Inflammatory macrophage (primary cell): ENCODE results near the gene ARHGAP11A.
"Not testable (repeated sequence)": the region's sequence is repeated elsewhere in the genome, so short reads cannot be mapped to it uniquely, and the experiment has no call there.

ENCODE experiments used
- DNase-seq, 2 donors: peaks; one replicate each; pipeline ENCODE4 v3.0.0-alpha.2; 2020 to 2022
- total RNA-seq, 18 experiments: gene quantifications; one replicate each; lab custom pipeline; 2026; ENCODE audit warnings: mixed read lengths in 6 of 18, inconsistent platforms in 2 of 18; lab: John Stamatoyannopoulos, UW

Gene ARHGAP11A, protein sequence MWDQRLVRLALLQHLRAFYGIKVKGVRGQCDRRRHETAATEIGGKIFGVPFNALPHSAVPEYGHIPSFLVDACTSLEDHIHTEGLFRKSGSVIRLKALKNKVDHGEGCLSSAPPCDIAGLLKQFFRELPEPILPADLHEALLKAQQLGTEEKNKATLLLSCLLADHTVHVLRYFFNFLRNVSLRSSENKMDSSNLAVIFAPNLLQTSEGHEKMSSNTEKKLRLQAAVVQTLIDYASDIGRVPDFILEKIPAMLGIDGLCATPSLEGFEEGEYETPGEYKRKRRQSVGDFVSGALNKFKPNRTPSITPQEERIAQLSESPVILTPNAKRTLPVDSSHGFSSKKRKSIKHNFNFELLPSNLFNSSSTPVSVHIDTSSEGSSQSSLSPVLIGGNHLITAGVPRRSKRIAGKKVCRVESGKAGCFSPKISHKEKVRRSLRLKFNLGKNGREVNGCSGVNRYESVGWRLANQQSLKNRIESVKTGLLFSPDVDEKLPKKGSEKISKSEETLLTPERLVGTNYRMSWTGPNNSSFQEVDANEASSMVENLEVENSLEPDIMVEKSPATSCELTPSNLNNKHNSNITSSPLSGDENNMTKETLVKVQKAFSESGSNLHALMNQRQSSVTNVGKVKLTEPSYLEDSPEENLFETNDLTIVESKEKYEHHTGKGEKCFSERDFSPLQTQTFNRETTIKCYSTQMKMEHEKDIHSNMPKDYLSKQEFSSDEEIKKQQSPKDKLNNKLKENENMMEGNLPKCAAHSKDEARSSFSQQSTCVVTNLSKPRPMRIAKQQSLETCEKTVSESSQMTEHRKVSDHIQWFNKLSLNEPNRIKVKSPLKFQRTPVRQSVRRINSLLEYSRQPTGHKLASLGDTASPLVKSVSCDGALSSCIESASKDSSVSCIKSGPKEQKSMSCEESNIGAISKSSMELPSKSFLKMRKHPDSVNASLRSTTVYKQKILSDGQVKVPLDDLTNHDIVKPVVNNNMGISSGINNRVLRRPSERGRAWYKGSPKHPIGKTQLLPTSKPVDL
- total RNA-seq, result 6.7 to 45.1 (median 17.9) reads per million in 18 experiments

GRCh38 chr15:32615051-32615870, at the start of gene ARHGAP11A:
TSS of gene ARHGAP11A (plus strand) at chr15:32615504. CDS start at chr15:32616212, 708 bp downstream.
- peak; percentile 93 to 95 for DNase-seq

GRCh38 chr15:32568988-32569387, 46.3 kb upstream of the ARHGAP11A start:
- DNase-seq, result not testable (repeated sequence)

DNA sequence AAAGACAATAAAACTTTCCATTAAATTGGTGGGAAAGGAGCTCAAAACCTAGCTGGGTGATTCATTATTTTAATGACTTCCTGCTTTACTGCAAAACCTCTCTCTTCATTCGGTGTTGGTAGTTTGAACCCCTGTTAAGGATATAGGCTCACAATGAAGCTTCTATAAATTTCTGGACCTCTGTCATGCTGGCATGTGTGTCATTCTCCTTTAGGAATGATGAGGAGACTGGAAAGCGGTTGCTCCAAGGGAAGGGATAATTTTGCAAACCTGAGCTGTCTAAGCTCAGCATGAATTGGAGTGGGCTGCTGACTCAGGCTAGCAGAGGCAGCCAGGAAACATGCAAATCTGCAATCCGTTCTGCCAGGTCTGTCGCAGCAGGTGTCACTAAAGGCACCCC, 36.8 kb upstream of the ARHGAP11A start:
- not testable (repeated sequence) for DNase-seq

- DNase-seq, result not testable (repeated sequence)
These were observed 29.5 kb upstream of the ARHGAP11A start for GRCh38 chr15:32585844-32586243.

DNA sequence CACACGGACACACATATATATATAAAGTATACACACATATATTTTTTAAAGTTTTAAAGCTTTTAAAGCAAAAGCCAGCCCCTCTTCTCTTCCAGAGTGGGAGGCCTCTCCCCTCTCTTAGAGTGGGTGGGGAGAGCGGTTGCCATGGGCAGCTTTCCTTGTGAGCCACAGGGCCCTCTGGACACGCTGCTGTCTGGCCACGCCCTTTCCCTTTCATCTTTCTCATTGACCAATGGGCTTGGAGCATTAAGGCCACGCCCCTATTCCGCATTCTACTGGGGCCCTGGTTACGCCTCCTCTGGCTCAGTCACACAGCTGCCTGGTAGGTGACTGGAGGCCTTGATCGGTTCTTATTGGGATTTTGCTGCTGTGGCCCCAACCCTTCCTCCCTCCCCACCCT, 22.2 kb upstream of the ARHGAP11A start, which contains the start of gene GOLGA8N:
Gene GOLGA8N, plus strand, starts transcription at position 306 of the 400 bp plus-strand sequence.
- not testable (repeated sequence) for DNase-seq

GRCh38 chr15:32609518-32609917, 5.8 kb upstream of the ARHGAP11A start:
- peak in 1 of 2 donors; percentile 2 for DNase-seq

DNA sequence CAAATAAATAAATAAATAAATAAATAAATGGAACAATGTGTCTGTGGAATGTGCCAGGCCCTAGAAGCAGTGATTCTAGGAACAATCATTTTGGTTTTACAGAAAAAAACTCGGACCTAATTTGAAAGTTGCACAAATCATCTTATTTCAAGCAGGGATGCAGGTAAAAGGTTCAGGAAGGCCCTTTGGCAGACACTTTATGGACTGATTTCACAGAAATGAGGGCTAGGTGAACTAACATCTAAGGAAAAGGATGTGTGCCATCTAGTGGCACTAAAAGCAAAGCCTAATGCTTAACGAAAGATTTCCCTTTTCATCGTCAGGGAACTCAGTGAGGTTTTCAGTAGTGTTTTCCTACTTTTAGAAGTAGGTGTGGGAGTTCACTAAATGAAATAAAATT, 4.6 kb upstream of the ARHGAP11A start:
- peak; percentile 8 to 12 for DNase-seq

DNA sequence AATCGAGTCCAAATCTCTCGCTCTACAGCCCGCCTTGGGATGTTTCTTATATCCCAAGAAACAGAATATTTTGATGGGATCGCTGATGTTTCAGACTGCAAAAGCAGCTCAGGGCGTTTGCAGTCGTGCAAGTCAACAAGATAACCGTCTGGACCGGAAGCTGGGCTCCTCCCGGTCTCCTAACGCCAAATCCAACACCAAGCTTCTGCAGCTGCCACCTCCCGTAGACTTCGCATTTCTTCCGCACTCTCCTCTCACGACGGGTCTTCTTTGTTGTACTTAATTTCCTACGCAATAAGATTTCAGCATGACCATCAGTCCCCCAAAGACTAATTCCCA, 623 bp upstream of the ARHGAP11A start:
- DNase-seq, result not testable (repeated sequence)

DNA sequence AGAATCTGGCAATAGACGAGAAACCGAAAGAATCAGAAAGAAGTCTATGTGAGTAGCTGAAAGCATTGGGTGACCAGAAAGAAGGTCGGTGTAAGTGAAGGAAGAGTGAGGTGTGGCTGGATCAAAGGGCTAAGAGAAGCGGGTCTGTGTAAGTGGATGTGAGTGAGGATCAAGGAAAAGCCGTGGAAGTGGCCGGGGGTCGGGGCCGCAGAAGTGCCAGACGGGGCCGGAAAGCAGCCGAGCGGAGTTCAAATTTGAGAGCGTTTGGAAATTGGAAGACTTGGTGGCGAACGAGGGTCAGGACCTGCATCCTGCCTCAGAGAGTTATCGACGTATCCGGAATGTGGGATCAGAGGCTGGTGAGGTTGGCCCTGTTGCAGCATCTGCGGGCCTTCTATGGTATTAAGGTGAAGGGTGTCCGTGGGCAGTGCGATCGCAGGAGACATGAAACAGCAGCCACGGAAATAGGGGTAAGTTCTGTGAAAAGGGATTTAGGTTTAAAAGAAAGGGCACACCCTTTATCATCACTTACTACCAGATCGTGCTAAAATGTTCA, 645 bp downstream of the ARHGAP11A start:
- not testable (repeated sequence) for DNase-seq

- DNase-seq, result no peak
These were observed 21.1 kb downstream of the ARHGAP11A start for GRCh38 chr15:32636410-32636809.

DNA sequence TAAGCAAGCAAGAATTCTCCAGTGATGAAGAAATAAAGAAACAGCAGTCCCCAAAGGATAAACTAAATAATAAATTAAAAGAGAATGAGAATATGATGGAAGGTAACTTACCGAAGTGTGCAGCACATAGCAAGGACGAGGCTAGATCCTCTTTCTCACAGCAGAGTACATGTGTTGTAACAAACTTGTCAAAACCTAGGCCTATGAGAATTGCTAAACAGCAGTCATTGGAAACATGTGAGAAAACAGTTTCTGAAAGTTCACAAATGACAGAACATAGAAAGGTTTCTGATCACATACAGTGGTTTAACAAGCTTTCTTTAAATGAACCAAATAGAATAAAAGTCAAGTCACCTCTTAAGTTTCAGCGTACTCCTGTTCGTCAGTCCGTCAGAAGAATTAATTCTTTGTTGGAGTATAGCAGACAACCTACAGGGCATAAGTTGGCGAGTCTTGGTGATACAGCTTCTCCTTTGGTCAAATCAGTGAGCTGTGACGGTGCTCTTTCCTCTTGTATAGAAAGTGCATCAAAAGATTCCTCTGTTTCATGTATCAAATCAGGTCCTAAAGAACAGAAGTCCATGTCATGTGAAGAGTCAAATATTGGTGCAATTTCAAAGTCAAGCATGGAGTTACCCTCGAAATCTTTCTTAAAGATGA, 21.7 kb downstream of the ARHGAP11A start:
- no peak for DNase-seq

DNA sequence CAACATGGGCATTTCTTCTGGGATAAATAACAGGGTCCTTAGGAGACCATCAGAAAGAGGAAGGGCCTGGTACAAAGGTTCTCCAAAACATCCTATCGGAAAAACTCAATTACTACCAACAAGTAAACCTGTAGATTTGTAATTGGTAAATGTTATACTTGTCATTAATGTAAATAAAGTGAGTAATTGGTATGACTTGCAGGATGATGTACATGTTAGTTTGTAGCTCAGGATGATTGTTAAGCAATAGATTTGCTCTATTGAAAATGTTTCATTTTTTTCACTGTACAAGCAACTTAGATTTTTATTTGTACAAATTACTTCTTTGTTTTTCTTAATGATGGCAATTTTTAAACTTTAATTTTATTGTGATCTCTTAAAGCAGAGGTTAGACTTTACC, 22.4 kb downstream of the ARHGAP11A start:
- no peak for DNase-seq

GRCh38 chr15:32641517-32642059, 26.3 kb downstream of the ARHGAP11A start, which contains the start of gene SCG5:
TSS of gene SCG5 (plus strand) at chr15:32641710. CDS start at chr15:32643593, 1,883 bp downstream.
- DNase-seq, result no peak

GRCh38 chr15:32642667-32643435, 27.5 kb downstream of the ARHGAP11A start:
- no peak for DNase-seq

DNA sequence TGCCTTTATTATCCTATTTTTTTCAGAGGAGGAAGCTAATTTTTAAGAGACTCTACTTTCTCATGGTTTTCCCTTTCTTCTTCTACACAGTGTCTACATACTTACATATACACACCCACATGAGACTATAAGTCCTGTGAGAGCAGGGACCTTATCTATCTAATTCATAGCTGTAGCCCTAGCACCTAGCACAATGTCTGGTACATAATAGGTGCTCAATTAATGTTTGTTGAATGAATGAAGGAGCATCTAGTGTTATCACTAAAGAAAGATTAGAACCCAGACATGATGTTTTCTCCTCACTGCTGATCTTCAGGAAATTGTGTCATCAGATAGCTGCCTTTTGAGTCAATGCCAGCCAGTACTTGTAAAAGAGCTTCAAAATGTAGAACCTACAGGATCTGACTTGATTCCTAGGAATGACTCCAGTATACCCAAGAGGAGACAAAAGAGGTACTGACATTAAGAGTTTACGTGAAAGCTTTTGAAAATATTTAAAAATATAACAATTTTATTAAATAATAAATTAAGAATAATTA, 28.7 kb downstream of the ARHGAP11A start:
- DNase-seq, result no peak

DNA sequence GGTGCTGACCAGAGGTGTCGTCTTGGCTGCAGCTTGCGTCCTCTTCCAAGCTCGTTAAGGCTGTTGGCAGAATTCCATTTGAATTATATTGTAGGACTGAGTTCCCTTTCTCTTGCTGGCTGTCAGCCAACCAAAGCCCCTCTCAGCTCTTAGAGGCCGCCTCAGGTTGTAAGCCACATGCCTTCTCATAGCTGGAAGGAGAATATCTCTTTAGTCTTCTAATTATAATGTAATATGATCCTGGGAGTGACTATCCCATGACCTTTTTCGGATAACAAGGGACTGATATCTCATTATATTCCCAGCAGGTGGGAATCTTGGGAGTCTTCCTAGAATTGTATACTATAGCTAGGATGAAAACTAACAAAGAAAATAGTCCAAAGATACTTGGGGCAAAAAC, 31.0 kb downstream of the ARHGAP11A start:
- DNase-seq, result no peak

DNA sequence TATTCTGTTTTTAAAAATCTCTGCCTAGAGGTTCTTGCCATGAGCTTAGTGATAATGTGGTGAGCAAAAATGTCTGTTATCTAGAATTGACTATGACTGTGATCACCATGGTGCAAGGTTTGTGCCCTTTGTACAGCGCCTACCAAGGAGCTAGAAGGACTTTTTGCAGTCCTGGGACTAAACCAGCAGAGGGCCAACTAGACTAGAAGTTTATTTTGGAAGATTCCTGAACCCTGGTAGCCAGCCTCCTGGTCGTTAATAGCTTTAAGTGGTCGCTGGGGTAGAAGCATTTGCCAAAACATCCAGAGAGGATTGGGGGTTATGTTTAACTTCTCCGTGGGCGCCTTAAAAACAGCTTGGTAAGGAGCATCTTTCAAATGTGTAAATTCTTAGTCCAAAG, 34.0 kb downstream of the ARHGAP11A start:
- DNase-seq, result peak in 1 of 2 donors; percentile 5

GRCh38 chr15:32651229-32651837, 36.0 kb downstream of the ARHGAP11A start:
- peak; percentile 67 to 70 for DNase-seq

DNA sequence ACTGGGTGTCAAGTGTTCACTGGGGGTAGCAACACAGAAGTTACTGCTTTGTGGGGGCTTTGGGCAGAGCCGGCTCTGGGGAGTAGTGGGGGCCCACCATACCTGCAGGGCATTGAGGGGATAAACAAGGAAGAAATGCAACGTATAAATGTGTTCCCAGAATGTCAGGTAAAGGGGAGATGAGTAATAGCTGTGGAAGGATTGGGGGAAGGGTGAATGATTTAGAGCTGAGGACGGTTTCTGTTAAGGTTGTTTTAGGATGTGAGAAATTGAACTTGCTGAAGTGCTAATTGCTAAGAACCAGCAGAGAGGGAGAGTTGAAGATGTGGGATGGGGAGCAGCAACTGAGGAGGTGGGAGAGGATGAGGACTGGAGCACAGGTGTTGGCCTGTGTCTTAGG, 36.9 kb downstream of the ARHGAP11A start:
- DNase-seq, result no peak
